GM12873 (cell line): Measurements from ENCODE around the gene STPG1.

Experiments used
- CTCF ChIP-seq: IDR thresholded peaks from 2 replicates; pipeline ENCODE4 v1.5.1; 2012; ENCODE audit warnings: low read depth, mild to moderate bottlenecking, moderate library complexity, low read length, control low read depth; ENCODE audit not compliant: insufficient read depth; ENCODE audit errors: missing control alignments

STPG1 gene

GRCh38 chr1:24318615-24319311 lies 94.8 kb downstream of the STPG1 start:
- TF ChIP-seq CTCF = no peak

DNA sequence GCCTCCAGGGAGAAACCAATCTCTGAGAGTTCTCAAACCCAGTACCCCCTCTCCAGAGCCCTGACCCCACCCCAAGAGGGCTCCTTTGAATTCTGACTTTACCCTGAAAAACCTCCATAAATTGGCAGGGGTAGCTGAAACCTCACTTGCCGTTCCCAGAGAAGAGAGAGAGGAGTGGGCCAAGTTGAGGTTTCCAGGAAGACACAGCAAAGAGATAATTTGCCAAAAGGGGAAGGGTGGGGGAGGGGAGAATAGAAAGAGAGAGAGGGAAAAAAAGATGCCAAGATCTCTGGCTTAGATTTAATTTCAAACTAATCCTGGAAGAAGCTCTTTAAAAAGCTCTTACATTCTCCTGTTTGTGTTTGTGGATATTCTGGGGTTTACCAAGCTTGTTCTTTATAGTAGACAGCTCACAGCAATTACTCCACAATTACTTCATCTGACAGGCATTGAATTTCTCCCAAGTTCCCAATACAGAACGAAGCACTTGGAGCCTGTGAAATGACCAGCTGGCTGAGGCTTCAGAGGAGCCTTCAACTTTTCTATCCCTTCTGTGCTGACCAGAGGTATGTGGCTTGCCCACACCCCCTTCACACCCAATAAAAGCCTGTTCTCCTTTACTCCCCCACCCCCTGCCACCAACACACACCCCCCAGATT lies 95.5 kb downstream of the STPG1 start:
- TF ChIP-seq CTCF = no peak

GRCh38 chr1:24317081-24317480 lies 96.5 kb downstream of the STPG1 start:
- no peak for TF ChIP-seq CTCF

- no peak for TF ChIP-seq CTCF
Measured at GRCh38 chr1:24316645-24317044, 96.9 kb downstream of the STPG1 start.

GRCh38 chr1:24315391-24315790 lies 98.2 kb downstream of the STPG1 start:
- TF ChIP-seq CTCF = no peak

DNA sequence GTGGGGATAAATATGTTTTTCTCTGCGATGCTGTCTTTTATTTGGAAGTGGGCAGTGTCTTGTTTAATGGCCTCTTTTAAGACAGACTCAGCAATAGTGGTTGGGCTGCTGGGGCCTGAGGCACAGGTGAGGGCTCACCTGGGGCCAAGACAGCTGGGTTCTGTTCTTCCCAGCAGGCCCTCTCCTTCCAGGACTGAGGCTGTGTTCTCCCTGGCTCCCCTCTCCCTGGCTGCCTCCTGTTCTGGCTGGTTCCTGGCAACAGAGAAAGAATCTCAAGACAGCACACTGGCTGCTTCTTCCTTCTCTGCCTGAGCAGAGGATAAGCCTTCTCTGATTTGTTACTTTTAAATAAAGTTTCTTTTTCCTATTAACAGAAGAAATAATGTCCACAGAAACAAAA lies 101.8 kb downstream of the STPG1 start:
- no peak for TF ChIP-seq CTCF

GRCh38 chr1:24311234-24311633 lies 102.3 kb downstream of the STPG1 start:
- TF ChIP-seq CTCF = no peak
